22Rv1 (cell line): ENCODE results near the gene MMP15.
"Not testable (repeated sequence)": the region's sequence is repeated elsewhere in the genome, so short reads cannot be mapped to it uniquely, and the experiment has no call there.

Experiments used
- H3K27ac ChIP-seq: fragments of 450-650 bp; 2 replicates; pipeline ENCODE4 v1.5.1; 2017
- ZFX ChIP-seq: fragments of 450-650 bp; IDR thresholded peaks from 2 replicates; pipeline ENCODE4 v1.6.1; 2017; ENCODE audit warnings: antibody characterized with exemption, borderline replicate concordance
- TF ChIP-seq, protein P1 (sequence below): fragments of 450-650 bp; IDR thresholded peaks from 2 replicates; pipeline ENCODE4 v1.5.1; 2017; ENCODE audit warnings: mild to moderate bottlenecking

MMP15 gene

GRCh38 chr16:58025351-58026138, at the start of gene MMP15:
Gene MMP15 (plus strand): TSS chr16:58025754. CDS start chr16:58026351, 597 bp downstream.
- peak within 1 kb of the TSS; percentile 88 for H3K27ac ChIP-seq
- TF ChIP-seq, protein P1, sequence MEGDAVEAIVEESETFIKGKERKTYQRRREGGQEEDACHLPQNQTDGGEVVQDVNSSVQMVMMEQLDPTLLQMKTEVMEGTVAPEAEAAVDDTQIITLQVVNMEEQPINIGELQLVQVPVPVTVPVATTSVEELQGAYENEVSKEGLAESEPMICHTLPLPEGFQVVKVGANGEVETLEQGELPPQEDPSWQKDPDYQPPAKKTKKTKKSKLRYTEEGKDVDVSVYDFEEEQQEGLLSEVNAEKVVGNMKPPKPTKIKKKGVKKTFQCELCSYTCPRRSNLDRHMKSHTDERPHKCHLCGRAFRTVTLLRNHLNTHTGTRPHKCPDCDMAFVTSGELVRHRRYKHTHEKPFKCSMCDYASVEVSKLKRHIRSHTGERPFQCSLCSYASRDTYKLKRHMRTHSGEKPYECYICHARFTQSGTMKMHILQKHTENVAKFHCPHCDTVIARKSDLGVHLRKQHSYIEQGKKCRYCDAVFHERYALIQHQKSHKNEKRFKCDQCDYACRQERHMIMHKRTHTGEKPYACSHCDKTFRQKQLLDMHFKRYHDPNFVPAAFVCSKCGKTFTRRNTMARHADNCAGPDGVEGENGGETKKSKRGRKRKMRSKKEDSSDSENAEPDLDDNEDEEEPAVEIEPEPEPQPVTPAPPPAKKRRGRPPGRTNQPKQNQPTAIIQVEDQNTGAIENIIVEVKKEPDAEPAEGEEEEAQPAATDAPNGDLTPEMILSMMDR, result no peak
- no peak for TF ChIP-seq ZFX

GRCh38 chr16:57976331-57976796, 49.2 kb upstream of the MMP15 start:
- TF ChIP-seq ZFX, result no peak
- TF ChIP-seq, protein P1, result no peak

GRCh38 chr16:57977418-57978069, 48.0 kb upstream of the MMP15 start:
- TF ChIP-seq, protein P1, result no peak
- no peak for TF ChIP-seq ZFX
- no peak overlapping the region for H3K27ac ChIP-seq

More at GRCh38 chr16:57976331-57976796, 49.2 kb upstream of the MMP15 start:
- no peak overlapping the region for H3K27ac ChIP-seq

DNA sequence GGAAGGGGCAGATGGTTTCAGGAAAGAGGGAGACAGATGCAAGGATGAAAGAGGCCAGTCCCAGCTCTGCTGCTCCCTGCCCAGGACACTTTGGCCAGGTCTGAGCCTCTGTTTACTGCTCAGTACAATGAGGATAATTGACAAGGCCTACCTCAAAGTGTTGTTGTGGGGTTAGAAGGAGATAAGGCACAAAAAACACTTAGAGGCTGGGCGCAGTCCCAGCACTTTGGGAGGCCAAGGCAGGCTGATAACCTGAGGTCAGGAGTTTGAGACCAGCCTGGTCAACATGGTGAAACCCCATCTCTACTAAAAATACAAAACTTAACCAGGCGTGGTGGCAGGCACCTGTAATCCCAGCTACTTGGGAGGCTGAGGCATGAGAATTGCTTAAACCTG, 47.5 kb upstream of the MMP15 start:
- not testable (repeated sequence) for H3K27ac ChIP-seq

GRCh38 chr16:57979006-57979585, 46.5 kb upstream of the MMP15 start:
- H3K27ac ChIP-seq, result no peak overlapping the region
- no peak for TF ChIP-seq ZFX
- TF ChIP-seq, protein P1, result no peak

DNA sequence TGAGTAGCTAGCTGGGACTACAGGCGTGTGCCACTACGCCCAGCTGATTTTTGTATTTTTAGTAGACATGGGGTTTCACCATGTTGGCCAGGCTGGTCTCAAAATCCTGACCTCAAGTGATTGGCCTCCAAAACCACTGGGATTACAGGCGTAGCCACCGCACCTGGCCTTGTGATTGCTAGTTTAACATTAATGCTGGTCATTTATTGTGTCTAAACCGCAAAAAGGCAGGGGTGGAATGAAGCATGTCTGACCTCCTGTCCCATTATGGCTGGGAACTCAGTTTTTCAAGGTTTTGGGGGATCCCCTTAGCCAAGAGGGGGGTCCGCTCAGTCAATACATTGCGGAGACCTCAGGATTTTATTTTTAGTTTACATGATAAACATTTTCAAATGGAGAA, 43.9 kb upstream of the MMP15 start:
- H3K27ac ChIP-seq, result no peak overlapping the region
- TF ChIP-seq ZFX, result no peak
- TF ChIP-seq, protein P1, result no peak

- TF ChIP-seq, protein P1, result no peak
- no peak for TF ChIP-seq ZFX
- H3K27ac ChIP-seq, result no peak overlapping the region
These were observed 43.2 kb upstream of the MMP15 start for GRCh38 chr16:57982385-57982784.
